CD1c-positive myeloid dendritic cell (primary cell): ENCODE data around the gene NIT2.
"Not testable (repeated sequence)": the region's sequence is repeated elsewhere in the genome, so short reads cannot be mapped to it uniquely, and the experiment has no call there.

Experiments
- DNase-seq: peaks from one replicate; pipeline ENCODE4 v3.0.0-alpha.2; 2016; ENCODE audit errors: extremely low spot score

Gene NIT2

GRCh38 chr3:100334488-100335351 is at the start of gene NIT2:
TSS of gene NIT2 (plus strand) at chr3:100334757. CDS start at chr3:100334792, 35 bp downstream.
- peak; percentile 79 for DNase-seq

DNA sequence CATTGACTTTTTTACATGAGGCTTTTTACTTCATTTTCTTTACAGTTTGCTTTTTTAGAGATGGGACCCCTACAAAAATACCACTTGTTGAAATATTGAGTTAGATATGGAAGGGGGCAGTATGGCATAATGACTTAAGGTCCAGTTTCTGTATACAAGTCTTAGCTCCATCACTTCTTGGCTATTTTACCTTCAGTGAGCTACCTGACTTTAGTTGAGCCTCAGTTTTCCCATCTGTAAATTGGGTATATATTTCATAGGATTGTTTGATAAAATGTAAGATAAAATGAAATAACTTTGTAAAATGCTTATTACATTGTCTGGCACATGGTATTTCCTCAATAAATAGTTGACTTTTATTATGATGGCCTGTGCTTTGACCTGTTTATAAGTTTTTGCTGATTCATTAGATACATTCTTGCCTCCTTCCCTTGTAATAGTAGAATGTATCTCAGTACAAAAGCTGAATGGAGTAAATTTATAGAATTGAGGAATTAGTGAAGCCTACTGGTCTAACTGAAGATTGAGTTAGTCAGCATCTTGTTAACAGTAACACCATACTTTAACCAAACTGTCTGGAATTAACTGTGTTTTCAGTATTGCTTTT is 46.2 kb upstream of the NIT2 start:
- no peak for DNase-seq

DNA sequence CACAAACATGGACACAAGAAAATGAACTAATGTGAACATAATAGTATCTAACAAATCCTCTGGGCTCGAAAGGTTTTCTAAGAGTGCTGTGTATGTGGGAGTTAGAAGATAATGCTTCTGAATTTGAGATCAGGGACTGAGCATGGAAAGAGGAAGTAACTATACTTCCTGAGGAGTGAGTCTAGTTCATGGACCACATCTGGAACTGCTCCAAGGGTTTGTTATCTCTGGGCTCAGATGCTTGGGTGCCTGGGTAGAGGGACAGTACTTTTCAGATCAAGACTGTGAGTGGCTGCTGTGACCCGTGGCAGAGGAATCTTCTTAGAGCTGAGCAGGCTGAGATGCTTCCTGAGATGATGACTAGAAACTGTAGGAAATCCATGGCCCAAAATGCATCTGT is 45.2 kb upstream of the NIT2 start:
- peak; percentile 56 for DNase-seq

DNA sequence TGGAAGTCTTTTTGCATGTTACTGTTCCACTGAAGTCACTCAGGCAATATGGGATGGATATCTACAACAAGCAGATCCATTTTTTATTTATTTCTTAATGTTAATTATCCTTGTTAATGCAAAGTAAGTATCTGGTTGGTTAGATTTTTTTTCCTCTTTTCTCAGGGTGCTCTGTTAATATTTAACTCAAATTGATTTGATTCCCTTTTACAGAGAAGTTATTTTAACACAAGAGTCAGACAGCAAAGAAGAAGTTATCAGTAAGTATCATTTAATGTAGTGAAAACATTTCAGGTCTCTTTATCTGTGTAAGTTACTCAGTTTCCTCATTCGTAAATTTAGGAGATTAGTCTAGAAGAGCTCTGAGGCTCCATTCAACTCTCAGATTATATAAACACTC is 39.5 kb upstream of the NIT2 start:
- no peak for DNase-seq

DNA sequence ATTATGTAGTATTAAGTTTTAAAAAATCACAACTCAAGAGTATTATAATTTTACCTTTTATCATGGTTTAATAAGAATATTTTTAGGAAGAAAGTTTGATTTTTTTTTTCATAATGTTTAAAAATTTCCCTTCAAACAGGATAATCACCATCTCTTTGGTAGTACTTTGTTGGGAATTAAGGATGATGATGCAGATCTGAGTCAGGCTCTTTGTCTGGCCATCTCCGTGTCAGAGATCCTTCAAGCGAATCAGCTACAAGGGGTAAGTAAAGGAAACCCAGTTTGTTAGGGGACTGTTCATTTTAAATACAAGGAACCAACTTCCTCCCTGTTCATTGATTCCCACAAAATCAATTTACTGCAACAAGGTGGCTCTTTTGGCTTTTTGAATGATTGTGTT is 36.8 kb upstream of the NIT2 start:
- DNase-seq, result no peak

- peak; percentile 28 for DNase-seq
Observed at GRCh38 chr3:100299016-100299415, 35.5 kb upstream of the NIT2 start.

GRCh38 chr3:100306695-100307094 is 27.9 kb upstream of the NIT2 start:
- DNase-seq, result no peak

- DNase-seq, result no peak
Observed at GRCh38 chr3:100310355-100310965, 24.1 kb upstream of the NIT2 start.

- no peak for DNase-seq
Observed at GRCh38 chr3:100311011-100311410, 23.5 kb upstream of the NIT2 start.

DNA sequence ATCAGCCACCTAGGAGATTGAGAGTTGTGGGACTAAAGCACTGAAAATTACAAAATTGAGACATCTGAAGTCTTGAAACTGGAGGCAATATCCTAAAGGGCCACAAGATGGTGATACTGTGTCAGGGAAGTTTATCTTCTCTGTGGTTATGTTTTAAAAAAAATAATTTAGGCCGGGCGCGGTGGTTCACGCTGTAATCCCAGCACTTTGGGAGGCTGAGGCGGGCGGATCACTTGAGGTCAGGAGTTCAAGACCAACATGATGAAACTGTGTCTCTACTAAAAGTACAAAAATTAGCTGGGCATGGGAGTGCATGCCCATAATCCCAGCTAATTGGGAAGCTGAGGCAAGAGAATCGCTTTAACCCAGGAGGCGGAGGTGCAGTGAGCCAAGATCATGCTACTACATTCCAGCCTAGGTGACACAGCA is 17.9 kb upstream of the NIT2 start:
- peak; percentile 53 for DNase-seq

- no peak for DNase-seq
Observed at GRCh38 chr3:100317912-100318311, 16.6 kb upstream of the NIT2 start.

DNA sequence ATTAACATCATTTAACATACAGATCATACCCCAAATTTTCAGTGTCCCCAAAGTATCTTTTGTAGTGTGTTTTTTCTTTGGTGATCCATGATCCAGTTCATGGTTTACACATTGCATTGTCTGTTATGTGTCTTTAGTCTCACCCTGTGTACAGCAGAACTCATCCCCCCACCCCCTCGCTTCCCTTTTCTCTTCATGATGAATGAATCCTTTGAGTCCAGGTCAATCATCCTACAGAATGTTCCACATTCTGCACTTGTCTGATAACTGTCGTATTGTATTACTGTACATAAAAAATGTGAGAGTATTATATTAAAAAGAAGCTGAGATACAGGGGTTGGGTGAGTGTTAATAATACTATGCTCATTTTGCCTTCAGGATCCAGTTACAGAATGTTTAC is 14.6 kb upstream of the NIT2 start:
- no peak for DNase-seq

DNA sequence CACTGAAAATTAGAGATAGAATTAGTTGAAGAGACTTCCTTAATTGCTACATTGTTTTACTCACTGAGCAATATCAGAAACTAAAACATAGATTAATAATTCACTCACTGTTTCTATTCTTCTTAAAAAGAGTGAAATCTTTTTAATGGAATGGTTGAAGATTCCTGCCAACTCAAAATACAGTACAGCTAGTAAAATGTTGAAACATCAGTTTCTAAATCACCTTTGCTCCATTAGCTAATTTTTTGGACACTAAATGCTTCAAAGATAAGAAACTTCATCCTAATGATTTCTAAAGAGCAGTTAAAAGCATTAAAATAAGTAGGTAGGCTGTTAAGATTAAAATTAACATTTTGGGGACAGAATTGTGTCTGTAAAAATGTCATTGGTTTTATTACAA is 10.5 kb upstream of the NIT2 start:
- no peak for DNase-seq

DNA sequence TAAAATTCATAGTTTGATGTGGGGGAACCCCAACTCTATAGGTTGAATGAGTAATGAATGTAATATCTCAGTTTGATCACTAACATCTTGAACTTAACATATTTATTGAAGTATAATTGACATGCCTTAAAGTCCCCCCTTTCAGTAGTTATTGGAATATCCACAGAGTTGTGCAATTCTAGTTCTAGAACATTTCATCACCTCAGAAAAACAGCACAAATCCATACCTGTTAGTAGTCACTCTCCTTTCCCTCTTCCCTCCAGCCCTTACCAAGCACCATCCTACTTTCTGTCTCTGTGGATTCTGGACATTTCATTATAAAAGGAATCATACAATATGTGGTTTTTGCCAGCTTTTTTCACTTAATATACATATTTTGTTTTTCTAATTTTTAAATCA is 8.7 kb upstream of the NIT2 start:
- no peak for DNase-seq

GRCh38 chr3:100327377-100327776 is 7.2 kb upstream of the NIT2 start:
- not testable (repeated sequence) for DNase-seq

- DNase-seq, result no peak
Observed at GRCh38 chr3:100329800-100330489, 4.6 kb upstream of the NIT2 start.

GRCh38 chr3:100330651-100331050 is 3.9 kb upstream of the NIT2 start:
- no peak for DNase-seq

GRCh38 chr3:100331660-100332059 is 2.9 kb upstream of the NIT2 start:
- no peak for DNase-seq

- no peak for DNase-seq
Observed at GRCh38 chr3:100333051-100333450, 1.5 kb upstream of the NIT2 start.

- DNase-seq, result no peak
Observed at GRCh38 chr3:100333970-100334487, 528 bp upstream of the NIT2 start.

DNA sequence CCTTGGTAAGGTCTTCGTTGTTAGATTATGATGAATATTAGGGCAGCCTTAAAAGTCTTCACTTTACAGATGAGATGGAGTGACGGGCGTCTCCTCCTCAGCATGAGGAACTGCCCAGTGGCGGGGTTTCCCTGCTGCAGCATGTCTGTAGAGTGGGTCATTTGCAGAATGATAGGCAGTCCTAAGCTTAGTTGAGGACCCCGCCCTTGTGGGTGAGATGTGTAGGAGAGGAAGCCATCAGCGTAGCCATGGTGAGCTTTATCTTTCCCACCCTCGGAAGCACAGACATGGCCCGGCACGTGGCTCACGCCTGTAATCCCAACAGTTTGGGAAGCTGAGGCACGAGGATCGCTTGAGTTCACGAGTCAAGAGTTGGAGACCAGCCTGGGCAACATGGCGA is 877 bp downstream of the NIT2 start:
- DNase-seq, result peak; percentile 45

DNA sequence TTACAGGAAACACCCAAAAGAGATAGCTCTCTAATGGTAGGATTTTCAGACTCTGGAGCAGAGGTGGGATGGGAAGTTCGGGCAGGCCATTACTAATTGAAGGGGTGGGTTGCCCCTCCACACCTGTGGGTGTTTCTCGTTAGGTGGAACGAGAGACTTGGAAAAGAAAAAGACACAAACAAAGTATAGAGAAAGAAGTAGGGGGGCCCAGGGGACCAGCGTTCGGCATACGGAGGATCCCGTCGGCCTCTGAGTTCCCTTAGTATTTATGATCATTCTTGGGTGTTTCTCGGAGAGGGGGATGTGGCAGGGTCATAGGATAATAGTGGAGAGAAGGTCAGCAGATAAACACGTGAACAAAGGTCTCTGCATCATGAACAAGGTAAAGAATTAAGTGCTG is 1.7 kb downstream of the NIT2 start:
- DNase-seq, result not testable (repeated sequence)
